Measurements from ENCODE around the gene G6PD.

G6PD gene

GRCh38 chrX:154495472-154495922, 51.1 kb downstream of the G6PD start:
- no peak for TF ChIP-seq CTCF (IDR thresholded peaks at IDR 0.05)
- Mint-ChIP-seq H3K27ac (no peak overlapping the region), H3K4me3 (no peak overlapping the region), H3K27me3 (ENCODE audit: low read depth, poor library complexity) (no peaks in the 10 kb centered on the region), H3K36me3 (ENCODE audit: low read depth) (no peaks in the 10 kb centered on the region), H3K4me1 (peaks cover 8% of the 10 kb centered on the region), H3K9me3 (peaks cover 51% of the 10 kb centered on the region)
- no peak for DNase-seq

DNA sequence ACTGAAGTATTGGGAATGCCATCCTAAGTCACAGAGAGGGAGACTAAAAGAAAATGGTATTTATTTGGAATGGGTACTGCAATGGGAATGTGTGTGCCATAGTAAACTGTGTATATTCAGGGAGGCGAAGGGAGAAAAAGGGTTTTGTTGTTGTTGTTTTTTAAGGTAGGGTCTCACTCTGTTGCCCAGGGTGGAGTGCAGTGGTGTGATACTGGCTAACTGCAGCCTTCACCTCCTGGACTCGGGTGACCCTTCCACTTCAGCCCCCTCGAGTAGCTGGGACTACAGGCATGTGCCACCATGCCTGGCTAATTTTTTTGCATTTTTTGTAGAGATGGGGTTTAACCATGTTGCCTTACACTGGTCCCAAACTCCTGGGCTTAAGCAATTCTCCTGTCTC, 51.9 kb downstream of the G6PD start:
- no peak overlapping the region for H3K4me3 Mint-ChIP-seq
- no peaks in the 10 kb centered on the region for H3K27me3 Mint-ChIP-seq (ENCODE audit: low read depth, poor library complexity)
- peaks cover 9% of the 10 kb centered on the region for H3K4me1 Mint-ChIP-seq
- H3K9me3 Mint-ChIP-seq = peaks cover 50% of the 10 kb centered on the region
- no peak for TF ChIP-seq CTCF (IDR thresholded peaks at IDR 0.05)
- H3K27ac Mint-ChIP-seq = no peak overlapping the region
- DNase-seq = no peak
- H3K36me3 Mint-ChIP-seq (ENCODE audit: low read depth) = no peaks in the 10 kb centered on the region

DNA sequence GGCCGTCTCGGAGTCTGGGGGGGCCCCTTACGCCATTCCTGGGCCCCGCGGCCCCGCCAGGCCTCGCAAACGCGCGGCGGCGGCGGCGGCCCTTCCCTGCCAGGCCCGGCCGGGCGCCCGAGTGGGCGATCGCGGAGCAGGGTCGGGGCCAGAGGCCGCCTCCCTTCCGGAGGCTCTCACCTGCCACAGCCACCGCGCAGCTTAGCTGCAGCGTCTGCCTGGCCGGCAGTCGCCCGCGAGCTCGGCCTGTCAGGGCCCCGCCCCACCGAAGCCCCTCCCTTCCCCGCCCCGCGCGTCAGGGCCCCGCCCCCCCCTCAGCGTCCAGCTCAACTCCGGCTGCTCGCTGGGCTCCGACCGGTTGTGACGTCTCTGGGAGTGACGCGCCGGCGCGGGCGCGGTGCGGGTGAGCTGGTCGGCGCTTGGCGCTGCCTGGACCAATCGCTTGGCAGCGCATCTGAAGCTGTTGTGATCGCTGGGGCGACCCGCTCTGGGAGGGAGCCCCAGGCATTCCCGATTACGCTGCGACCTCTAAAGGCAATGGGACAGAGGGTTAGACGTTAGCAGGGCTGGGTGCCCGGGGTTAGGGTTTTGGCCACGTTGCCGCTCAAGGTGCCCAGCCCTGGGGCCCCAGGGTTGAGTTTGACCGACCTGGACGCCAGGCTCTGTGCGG, 56.1 kb downstream of the G6PD start, which contains the start of gene SLC10A3:
TSS of gene SLC10A3 (minus strand) at position 216 of the 670 bp plus-strand sequence. CDS start 1,689 bp downstream, outside the sequence.
- Mint-ChIP-seq H3K27me3 (ENCODE audit: low read depth, poor library complexity) (no peaks in the 10 kb centered on the region), H3K36me3 (ENCODE audit: low read depth) (peaks cover 8% of the 10 kb centered on the region), H3K27ac (peak within 1 kb of the TSS; percentile 93), H3K9me3 (peaks cover 53% of the 10 kb centered on the region), H3K4me1 (peaks cover 15% of the 10 kb centered on the region), H3K4me3 (peak within 1 kb of the TSS; percentile 83)
- no peak for TF ChIP-seq CTCF (IDR thresholded peaks at IDR 0.05)
- DNase-seq = peak; percentile 88

GRCh38 chrX:154490021-154490413, 56.6 kb downstream of the G6PD start:
- Mint-ChIP-seq H3K36me3 (ENCODE audit: low read depth) (peaks cover 8% of the 10 kb centered on the region), H3K4me3 (peak overlapping the region; percentile 82), H3K27me3 (ENCODE audit: low read depth, poor library complexity) (no peaks in the 10 kb centered on the region), H3K4me1 (peaks cover 15% of the 10 kb centered on the region), H3K9me3 (peaks cover 52% of the 10 kb centered on the region), H3K27ac (no peak overlapping the region)
- DNase-seq = no peak
- TF ChIP-seq CTCF (IDR thresholded peaks at IDR 0.05) = no peak

GRCh38 chrX:154489182-154489581, 57.5 kb downstream of the G6PD start:
- H3K27me3 Mint-ChIP-seq (ENCODE audit: low read depth, poor library complexity) = no peaks in the 10 kb centered on the region
- peak overlapping the region; percentile 82 for H3K4me3 Mint-ChIP-seq
- H3K4me1 Mint-ChIP-seq = peaks cover 15% of the 10 kb centered on the region
- no peak for TF ChIP-seq CTCF (IDR thresholded peaks at IDR 0.05)
- H3K9me3 Mint-ChIP-seq = peaks cover 52% of the 10 kb centered on the region
- H3K27ac Mint-ChIP-seq = no peak overlapping the region
- H3K36me3 Mint-ChIP-seq (ENCODE audit: low read depth) = peaks cover 8% of the 10 kb centered on the region
- DNase-seq = no peak
